HepG2 (cell line): ENCODE data around the gene MRPS14. TPM values are rescaled to one million over a fixed set of nuclear protein-coding genes. Genes with fewer than 3 reads are reported as not detected.

Experiments used
- ARNT ChIP-seq: fragments of 450-650 bp; IDR thresholded peaks from 2 replicates; pipeline ENCODE4 v1.6.1; 2017
- FOXJ3 ChIP-seq: sonication (generic); formaldehyde crosslinking; IDR thresholded peaks from 2 replicates; pipeline ENCODE4 v1.4.0; 2020; ENCODE audit warnings: missing genetic modification reagents, mild to moderate bottlenecking, borderline replicate concordance
- KLF9 ChIP-seq: IDR thresholded peaks from 2 replicates; pipeline ENCODE4 v1.6.1; 2016; ENCODE audit warnings: low read depth
- MTA1 ChIP-seq: sonication (generic); formaldehyde crosslinking; IDR thresholded peaks from 2 replicates; pipeline ENCODE4 v1.4.0; 2020; ENCODE audit warnings: missing genetic modification reagents, mild to moderate bottlenecking, borderline replicate concordance
- MTF1 ChIP-seq: sonication (generic); formaldehyde crosslinking; IDR thresholded peaks from 2 replicates; pipeline ENCODE4 v1.5.0; 2020; ENCODE audit warnings: missing genetic modification reagents
- TOPORS ChIP-seq: sonication (generic); formaldehyde crosslinking; IDR thresholded peaks from 2 replicates; pipeline ENCODE4 v1.8.0; 2023; ENCODE audit warnings: mild to moderate bottlenecking, missing genetic modification reagents
- ZFP90 ChIP-seq: sonication (generic); formaldehyde crosslinking; IDR thresholded peaks from 2 replicates; pipeline ENCODE4 v1.8.0; 2022; ENCODE audit warnings: missing genetic modification reagents, mild to moderate bottlenecking, inconsistent platforms, borderline replicate concordance
- ZNF335 ChIP-seq: sonication (generic); formaldehyde crosslinking; IDR thresholded peaks from 2 replicates; pipeline ENCODE4 v1.4.0; 2020; ENCODE audit warnings: missing genetic modification reagents
- ZNF616 ChIP-seq: sonication (generic); formaldehyde crosslinking; IDR thresholded peaks from 2 replicates; pipeline ENCODE4 v1.5.0; 2020; ENCODE audit warnings: low read depth, mild to moderate bottlenecking, missing genetic modification reagents
- ZSCAN29 ChIP-seq: sonication (generic); formaldehyde crosslinking; conservative IDR thresholded peaks from 2 replicates; pipeline ENCODE4 v1.4.0; 2020; ENCODE audit warnings: mild to moderate bottlenecking, missing genetic modification reagents
- polyA plus RNA-seq, 8 experiments: library from polyadenylated mRNA; depleted of rRNA in 3 of 8; stranded (reverse) in 7 of 8; unstranded in 1 of 8; fragments of >200 nt; fragmentation: Illumina TruSeq in 4 of 8; extraction: Trizol in 4 of 8; gene quantifications; 2 replicates each; pipeline versions ENCODE4 v1.2.1 to v1.2.3, GENCODE V29; 2011 to 2016; ENCODE audit warnings: low read depth in 4 of 8, missing spikeins in 1 of 8, mixed read lengths in 1 of 8; ENCODE audit not compliant: insufficient read depth in 1 of 8
- total RNA-seq, 5 experiments: library from RNA; depleted of rRNA; stranded (reverse); fragments of >200 nt; fragmentation: Illumina TruSeq; extraction: Trizol; gene quantifications; 2 replicates each; pipeline ENCODE4 v1.2.3, GENCODE V29; 2016; ENCODE audit warnings: low read depth in 1 of 5
- TF ChIP-seq, protein P1 (sequence below): sonication (generic); formaldehyde crosslinking; IDR thresholded peaks from 2 replicates; pipeline ENCODE4 v1.5.1; 2020; ENCODE audit warnings: mild to moderate bottlenecking, missing genetic modification reagents, borderline replicate concordance
- TF ChIP-seq, protein P2 (sequence below): IDR thresholded peaks from 2 replicates; pipeline ENCODE4 v1.6.1; 2016
- TF ChIP-seq, protein P3 (sequence below): sonication (generic); formaldehyde crosslinking; IDR thresholded peaks from 2 replicates; pipeline ENCODE4 v1.8.1; 2023; ENCODE audit warnings: mild to moderate bottlenecking, missing genetic modification reagents
- TF ChIP-seq, protein P4 (sequence below): sonication (generic); formaldehyde crosslinking; conservative IDR thresholded peaks from 2 replicates; pipeline ENCODE4 v1.4.0; 2020; ENCODE audit warnings: missing genetic modification reagents
- TF ChIP-seq, protein P5 (sequence below): sonication (generic); formaldehyde crosslinking; IDR thresholded peaks from 2 replicates; pipeline ENCODE4 v1.4.0; 2020; ENCODE audit warnings: missing genetic modification reagents

The MRPS14 gene
- total and polyA plus RNA-seq, 2 of the 13 experiments (the other 11 are each of a cell fraction or from before 2014, with no cell fraction given), result 36.6 to 43.2 TPM

DNA sequence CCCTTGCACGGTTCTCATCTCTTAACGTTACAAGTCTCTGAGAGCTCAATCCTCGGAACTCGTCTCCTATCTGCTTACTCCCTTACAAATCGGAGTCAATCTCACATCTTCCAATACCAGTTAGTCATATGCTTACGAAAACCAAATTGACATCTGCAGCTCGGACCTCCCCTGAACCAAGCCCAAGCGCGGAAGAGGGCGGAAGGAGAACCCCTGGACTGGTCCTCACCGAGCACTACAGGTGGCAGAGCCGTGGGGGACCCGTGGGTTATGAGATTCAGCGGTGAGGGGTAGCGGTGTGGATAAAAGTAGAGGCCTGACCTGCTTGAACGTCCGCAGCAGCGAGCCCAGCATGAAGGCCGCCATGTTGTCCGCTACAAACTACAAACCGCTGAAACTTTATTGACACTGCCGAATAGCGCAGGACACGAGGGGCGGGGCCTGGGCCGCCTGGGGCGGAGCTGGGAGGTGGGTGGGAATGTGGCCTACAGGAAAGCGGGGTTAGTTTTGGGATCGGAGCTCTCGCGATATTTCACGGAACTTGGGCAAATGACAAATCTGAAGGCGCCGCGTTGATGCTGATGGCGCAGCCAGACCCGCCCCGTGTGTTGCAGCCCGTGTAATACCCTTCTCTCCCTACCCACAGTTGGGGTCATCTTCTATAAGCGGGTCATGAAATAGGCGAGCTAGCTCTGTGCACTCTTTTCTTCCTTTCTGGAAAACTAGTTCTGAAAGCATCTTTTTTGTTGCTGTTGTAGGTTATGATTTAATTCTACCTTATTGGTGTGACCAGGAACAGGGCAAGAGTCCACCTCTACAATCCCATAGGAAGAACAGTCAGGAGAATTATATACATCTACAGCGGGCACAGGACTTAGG lies at the start of gene MRPS14 (continued):
- TF ChIP-seq, protein P1, sequence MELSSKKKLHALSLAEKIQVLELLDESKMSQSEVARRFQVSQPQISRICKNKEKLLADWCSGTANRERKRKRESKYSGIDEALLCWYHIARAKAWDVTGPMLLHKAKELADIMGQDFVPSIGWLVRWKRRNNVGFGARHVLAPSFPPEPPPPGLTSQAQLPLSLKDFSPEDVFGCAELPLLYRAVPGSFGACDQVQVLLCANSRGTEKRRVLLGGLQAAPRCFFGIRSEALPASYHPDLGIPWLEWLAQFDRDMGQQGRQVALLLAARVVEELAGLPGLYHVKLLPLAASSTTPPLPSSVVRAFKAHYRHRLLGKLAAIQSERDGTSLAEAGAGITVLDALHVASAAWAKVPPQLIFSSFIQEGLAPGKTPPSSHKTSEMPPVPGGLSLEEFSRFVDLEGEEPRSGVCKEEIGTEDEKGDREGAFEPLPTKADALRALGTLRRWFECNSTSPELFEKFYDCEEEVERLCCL (CRISPR knock-in tag), result no peak
- TF ChIP-seq, protein P2, sequence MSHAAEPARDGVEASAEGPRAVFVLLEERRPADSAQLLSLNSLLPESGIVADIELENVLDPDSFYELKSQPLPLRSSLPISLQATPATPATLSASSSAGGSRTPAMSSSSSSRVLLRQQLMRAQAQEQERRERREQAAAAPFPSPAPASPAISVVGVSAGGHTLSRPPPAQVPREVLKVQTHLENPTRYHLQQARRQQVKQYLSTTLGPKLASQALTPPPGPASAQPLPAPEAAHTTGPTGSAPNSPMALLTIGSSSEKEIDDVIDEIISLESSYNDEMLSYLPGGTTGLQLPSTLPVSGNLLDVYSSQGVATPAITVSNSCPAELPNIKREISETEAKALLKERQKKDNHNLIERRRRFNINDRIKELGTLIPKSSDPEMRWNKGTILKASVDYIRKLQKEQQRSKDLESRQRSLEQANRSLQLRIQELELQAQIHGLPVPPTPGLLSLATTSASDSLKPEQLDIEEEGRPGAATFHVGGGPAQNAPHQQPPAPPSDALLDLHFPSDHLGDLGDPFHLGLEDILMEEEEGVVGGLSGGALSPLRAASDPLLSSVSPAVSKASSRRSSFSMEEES (CRISPR knock-in tag), result peak; percentile 41; the same call in 1 of the 2 replicates
- no peak for TF ChIP-seq ARNT
- TF ChIP-seq FOXJ3 (CRISPR knock-in tag), result peak; percentile 58; the same call in 1 of the 2 replicates
- TF ChIP-seq ZNF335, result no peak
- peak; percentile 81; the same call in 1 of the 2 replicates for TF ChIP-seq ZFP90
- TF ChIP-seq, protein P3, sequence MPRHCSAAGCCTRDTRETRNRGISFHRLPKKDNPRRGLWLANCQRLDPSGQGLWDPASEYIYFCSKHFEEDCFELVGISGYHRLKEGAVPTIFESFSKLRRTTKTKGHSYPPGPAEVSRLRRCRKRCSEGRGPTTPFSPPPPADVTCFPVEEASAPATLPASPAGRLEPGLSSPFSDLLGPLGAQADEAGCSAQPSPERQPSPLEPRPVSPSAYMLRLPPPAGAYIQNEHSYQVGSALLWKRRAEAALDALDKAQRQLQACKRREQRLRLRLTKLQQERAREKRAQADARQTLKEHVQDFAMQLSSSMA (CRISPR knock-in tag), result no peak
- no peak for TF ChIP-seq TOPORS (CRISPR knock-in tag)
- TF ChIP-seq, protein P4, sequence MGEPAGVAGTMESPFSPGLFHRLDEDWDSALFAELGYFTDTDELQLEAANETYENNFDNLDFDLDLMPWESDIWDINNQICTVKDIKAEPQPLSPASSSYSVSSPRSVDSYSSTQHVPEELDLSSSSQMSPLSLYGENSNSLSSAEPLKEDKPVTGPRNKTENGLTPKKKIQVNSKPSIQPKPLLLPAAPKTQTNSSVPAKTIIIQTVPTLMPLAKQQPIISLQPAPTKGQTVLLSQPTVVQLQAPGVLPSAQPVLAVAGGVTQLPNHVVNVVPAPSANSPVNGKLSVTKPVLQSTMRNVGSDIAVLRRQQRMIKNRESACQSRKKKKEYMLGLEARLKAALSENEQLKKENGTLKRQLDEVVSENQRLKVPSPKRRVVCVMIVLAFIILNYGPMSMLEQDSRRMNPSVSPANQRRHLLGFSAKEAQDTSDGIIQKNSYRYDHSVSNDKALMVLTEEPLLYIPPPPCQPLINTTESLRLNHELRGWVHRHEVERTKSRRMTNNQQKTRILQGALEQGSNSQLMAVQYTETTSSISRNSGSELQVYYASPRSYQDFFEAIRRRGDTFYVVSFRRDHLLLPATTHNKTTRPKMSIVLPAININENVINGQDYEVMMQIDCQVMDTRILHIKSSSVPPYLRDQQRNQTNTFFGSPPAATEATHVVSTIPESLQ, result 0 out of 2 replicates have a peak, but pooled peaks have one; percentile 38
- TF ChIP-seq MTA1, result no peak
- TF ChIP-seq ZSCAN29 (CRISPR knock-in tag), result no peak
- no peak for TF ChIP-seq ZNF616 (CRISPR knock-in tag)
- 0 out of 2 replicates have a peak, but pooled peaks have one; percentile 55 for TF ChIP-seq MTF1
- TF ChIP-seq, protein P5, sequence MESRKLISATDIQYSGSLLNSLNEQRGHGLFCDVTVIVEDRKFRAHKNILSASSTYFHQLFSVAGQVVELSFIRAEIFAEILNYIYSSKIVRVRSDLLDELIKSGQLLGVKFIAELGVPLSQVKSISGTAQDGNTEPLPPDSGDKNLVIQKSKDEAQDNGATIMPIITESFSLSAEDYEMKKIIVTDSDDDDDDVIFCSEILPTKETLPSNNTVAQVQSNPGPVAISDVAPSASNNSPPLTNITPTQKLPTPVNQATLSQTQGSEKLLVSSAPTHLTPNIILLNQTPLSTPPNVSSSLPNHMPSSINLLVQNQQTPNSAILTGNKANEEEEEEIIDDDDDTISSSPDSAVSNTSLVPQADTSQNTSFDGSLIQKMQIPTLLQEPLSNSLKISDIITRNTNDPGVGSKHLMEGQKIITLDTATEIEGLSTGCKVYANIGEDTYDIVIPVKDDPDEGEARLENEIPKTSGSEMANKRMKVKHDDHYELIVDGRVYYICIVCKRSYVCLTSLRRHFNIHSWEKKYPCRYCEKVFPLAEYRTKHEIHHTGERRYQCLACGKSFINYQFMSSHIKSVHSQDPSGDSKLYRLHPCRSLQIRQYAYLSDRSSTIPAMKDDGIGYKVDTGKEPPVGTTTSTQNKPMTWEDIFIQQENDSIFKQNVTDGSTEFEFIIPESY (CRISPR knock-in tag), result peak; percentile 40; the same call in 1 of the 2 replicates
- TF ChIP-seq KLF9 (CRISPR knock-in tag), result no peak
